Panc1 (cell line): Measurements from ENCODE around the gene PSMB7.

Experiments used
- CTCF ChIP-seq: fragments of 450-650 bp; IDR thresholded peaks from 2 replicates; pipeline ENCODE4 v1.5.1; 2017; ENCODE audit warnings: mild to moderate bottlenecking
- POLR2AphosphoS5 ChIP-seq: IDR thresholded peaks from 2 replicates; pipeline ENCODE4 v1.6.1; 2012; ENCODE audit warnings: mild to moderate bottlenecking, low read depth, low read length, moderate library complexity
- SIN3A ChIP-seq: IDR thresholded peaks from 2 replicates; pipeline ENCODE4 v1.6.1; 2012; ENCODE audit warnings: low read depth, mild to moderate bottlenecking, low read length, moderate library complexity, borderline replicate concordance; ENCODE audit not compliant: insufficient read depth
- TCF7L2 ChIP-seq: IDR thresholded peaks from 2 replicates; pipeline ENCODE4 v1.6.1; 2011; ENCODE audit warnings: mild to moderate bottlenecking, low read depth, low read length, inconsistent platforms
- TF ChIP-seq, protein P1 (sequence below), 2 experiments: IDR thresholded peaks; 2 replicates each; pipeline ENCODE4 v1.6.1; 2011 to 2012; ENCODE audit warnings: low read depth in 2 of 2, control low read depth in 1 of 2, low read length in 1 of 2, mild to moderate bottlenecking in 1 of 2, moderate library complexity in 1 of 2; ENCODE audit not compliant: insufficient read depth in 1 of 2

GRCh38 chr9:124368692-124369091 lies 46.5 kb downstream of the PSMB7 start:
- no peak for TF ChIP-seq CTCF
- no peak for TF ChIP-seq POLR2AphosphoS5
- TF ChIP-seq, protein P1, sequence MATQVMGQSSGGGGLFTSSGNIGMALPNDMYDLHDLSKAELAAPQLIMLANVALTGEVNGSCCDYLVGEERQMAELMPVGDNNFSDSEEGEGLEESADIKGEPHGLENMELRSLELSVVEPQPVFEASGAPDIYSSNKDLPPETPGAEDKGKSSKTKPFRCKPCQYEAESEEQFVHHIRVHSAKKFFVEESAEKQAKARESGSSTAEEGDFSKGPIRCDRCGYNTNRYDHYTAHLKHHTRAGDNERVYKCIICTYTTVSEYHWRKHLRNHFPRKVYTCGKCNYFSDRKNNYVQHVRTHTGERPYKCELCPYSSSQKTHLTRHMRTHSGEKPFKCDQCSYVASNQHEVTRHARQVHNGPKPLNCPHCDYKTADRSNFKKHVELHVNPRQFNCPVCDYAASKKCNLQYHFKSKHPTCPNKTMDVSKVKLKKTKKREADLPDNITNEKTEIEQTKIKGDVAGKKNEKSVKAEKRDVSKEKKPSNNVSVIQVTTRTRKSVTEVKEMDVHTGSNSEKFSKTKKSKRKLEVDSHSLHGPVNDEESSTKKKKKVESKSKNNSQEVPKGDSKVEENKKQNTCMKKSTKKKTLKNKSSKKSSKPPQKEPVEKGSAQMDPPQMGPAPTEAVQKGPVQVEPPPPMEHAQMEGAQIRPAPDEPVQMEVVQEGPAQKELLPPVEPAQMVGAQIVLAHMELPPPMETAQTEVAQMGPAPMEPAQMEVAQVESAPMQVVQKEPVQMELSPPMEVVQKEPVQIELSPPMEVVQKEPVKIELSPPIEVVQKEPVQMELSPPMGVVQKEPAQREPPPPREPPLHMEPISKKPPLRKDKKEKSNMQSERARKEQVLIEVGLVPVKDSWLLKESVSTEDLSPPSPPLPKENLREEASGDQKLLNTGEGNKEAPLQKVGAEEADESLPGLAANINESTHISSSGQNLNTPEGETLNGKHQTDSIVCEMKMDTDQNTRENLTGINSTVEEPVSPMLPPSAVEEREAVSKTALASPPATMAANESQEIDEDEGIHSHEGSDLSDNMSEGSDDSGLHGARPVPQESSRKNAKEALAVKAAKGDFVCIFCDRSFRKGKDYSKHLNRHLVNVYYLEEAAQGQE (IDR thresholded peaks at IDR 0.05; ENCODE audit: insufficient read depth in 1 of 2, low read depth in 2 of 2, low read length in 1 of 2), result no peak
- no peak for TF ChIP-seq SIN3A
- TF ChIP-seq TCF7L2, result no peak
